ENCODE data around the gene EDA2R.
A peak's percentile ranks its signal among the peaks of the same experiment; 100 is the strongest.

EDA2R gene, protein sequence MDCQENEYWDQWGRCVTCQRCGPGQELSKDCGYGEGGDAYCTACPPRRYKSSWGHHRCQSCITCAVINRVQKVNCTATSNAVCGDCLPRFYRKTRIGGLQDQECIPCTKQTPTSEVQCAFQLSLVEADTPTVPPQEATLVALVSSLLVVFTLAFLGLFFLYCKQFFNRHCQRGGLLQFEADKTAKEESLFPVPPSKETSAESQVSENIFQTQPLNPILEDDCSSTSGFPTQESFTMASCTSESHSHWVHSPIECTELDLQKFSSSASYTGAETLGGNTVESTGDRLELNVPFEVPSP

DNA sequence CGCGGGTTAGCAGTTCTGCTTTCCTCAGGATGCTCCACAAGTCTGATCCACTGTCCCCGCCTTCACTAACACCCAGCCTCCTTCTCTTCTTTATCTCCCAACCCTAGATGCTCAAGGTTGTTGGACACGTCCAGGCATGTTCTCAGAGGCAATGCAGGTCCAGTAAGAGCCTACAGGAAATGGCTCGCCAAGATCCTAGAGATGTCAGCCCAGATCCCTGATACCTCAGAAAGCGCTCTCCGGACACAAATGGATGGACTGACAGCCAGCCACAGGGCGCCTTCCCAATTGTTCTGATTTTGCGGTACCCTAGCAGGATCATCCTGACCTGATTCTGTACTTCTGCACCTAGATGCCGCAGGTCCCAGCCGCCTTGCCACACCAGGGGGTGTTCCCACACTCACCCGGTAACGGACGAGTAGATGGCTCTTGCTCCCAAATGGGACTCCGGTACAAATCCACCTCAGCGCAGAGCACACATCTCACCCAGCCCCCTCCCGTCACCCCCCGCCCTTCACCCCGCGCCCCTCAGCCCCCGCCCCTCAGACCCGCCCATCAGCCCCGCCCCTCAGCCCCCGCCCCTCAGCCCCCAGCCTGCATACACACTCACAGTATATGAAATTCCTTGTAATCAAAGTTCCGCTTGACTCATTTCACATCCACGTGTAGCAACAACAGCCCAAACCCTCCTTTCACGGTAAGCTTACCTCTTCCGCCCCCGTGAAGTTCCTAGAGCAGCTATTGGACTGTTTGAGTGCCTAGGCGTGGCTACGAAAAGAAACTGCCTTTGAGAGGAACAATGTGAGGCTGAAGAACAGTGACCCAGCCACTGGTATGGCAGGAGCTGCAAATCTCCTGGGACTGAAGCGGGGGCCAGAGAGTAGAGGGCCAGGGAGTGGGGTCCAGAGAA is at the start of gene EDA2R:
TSS of gene EDA2R (minus strand) at position 488 of the 910 bp plus-strand sequence. CDS start 23,058 bp downstream, outside the sequence.
- DNase-seq (ENCODE audit: low read depth in 2 of 2) = peak in 1 of 2 donors; percentile 0

DNA sequence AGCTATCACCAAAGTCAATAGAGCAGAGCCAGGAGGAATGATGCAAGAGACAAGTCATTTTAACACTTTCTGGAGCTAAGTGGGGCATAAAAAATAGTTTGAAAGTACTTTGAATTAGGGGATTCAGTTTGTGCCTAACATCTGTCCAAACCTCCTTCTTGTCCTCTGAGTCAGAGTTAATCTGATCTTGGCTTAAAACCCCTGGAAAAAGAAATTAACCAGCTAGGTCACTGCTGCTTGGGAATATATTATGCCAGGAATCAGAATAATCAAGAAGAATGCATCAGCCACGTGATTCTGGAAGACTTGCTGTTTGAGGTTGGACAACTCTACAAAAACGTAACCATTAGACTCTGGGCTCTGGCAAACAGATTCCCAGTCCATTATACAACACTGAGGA is 45.3 kb upstream of the EDA2R start:
- no peak for DNase-seq (ENCODE audit: low read depth in 2 of 2)

DNA sequence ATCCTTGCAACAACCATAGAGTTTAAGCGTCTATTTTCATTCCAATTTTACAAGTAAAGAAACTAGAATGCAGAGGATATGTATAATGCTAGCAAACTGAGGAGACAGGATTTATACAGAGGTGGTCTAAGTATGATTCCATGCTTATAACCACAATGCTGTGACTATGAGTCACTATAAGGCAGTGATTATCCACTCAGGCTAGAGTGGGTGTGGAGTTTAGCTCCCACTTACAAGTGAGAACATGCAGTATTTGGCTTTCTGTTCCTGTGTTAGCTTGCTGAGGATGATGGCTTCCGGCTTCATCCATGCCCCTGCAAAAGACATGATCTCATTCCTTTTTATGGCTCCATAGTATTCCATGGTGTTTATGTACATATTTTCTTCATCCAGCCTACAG is 41.6 kb upstream of the EDA2R start:
- DNase-seq (ENCODE audit: low read depth in 2 of 2) = no peak

DNA sequence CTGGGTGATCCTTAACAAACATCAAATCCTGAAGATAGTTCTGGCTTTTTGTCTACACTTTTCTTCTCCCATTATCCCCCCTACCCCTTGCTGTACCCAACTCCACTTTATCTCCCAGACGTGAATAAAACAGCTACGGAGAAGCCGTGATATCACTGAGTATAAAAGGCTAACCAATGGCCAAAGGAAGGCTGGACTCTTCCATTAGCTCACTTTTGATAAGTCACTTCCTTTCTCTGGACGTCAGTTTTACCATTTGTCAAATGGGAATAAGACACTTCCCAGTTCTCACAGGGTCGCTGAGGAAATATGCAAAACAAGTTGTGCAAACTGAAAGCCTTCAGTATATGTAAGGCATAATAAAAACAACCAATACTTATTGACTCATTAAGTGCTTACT is 38.6 kb upstream of the EDA2R start:
- no peak for DNase-seq (ENCODE audit: low read depth in 2 of 2)

DNA sequence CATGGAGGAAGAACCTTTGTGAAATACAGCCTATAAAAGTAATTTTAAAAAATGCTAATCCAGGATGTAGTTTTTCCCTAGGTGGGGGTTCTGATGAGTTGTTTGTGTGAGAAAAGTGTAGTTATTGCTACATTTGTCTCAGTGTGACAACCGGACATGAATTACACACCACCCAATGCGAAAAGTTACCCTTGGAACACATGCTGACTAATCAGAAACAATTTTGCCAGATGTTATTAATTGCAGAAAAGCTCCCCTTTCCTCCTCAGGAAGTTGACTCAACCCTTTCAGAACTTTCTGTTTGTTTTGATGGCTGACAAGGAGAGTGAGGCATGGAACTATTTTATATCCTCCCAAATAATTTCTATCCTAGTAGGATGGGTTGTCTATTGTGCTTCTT is 38.1 kb upstream of the EDA2R start:
- DNase-seq (ENCODE audit: low read depth in 2 of 2) = no peak

DNA sequence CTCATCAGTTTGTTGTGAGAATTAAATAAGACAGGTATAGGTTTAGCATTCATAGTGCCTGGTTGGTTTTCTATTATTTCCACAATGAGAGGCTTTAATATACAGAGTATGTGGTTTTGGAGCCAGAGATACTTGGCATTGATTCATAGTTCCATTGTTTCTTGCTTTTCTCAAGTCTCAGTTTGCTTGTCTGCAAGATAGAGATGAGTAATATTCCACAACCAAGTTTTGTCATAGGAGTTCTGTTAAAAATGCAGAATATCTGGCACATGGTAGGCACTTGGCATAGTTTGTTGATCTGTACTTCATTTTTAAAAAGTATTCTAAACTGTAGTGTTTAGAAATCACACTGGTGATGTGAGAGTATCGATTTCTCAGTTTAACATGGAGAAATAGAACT is 37.5 kb upstream of the EDA2R start:
- no peak for DNase-seq (ENCODE audit: low read depth in 2 of 2)

DNA sequence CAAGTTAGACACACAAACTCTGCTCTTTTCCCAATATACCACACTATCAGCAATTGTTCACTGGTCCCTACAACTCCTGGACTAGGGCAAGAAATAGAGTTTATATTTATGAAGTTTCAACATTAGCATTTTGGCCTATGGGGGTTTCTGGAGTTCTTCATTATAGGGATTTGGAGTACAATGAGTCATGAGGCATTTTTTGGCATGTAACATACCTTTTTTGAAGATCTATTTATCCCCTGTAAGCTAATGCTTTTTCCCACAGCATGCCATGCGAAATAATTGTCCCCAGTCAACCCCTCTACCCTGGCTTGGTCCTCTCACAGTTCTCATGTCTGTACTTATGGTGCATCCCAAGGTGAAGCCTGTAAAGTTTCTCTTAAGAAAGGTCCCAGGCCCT is 36.7 kb upstream of the EDA2R start:
- no peak for DNase-seq (ENCODE audit: low read depth in 2 of 2)

DNA sequence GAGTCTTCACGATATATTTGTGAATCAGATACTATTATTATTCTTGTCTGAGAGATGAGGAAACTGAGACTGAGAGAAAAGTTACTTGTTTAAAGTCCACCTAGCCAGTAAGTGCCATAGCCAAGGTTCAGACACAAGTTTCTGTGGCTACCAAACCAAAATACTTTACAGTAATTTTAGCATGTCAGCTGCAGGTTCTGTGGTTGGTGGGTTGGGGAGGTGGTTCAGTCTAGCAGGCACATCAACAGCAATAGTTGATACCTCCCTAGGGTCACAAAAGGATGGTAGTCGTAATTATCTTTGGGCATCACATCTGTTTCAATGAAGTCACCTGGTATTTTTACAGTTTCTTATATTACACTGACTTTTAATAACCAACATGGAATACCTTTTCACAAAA is 35.6 kb upstream of the EDA2R start:
- no peak for DNase-seq (ENCODE audit: low read depth in 2 of 2)

DNA sequence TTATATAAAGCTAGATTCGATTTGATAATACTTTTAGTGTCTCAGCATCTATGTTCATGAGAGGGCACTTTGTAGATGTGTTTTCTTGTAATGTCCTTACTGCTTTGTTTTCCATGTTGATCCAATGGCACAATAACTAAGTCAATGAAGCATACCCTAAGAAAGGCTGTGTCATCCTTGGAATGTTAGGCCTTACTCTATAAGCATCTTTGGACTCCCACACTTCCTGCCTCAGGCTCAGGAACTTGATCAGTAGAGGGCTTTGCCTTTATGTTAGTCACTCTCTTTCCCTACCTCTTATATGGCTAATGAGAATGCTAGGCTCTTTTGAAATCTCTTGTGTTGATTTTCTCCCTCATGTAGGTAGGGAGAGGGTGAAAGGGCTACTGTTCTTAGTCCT is 33.2 kb upstream of the EDA2R start:
- DNase-seq (ENCODE audit: low read depth in 2 of 2) = no peak

DNA sequence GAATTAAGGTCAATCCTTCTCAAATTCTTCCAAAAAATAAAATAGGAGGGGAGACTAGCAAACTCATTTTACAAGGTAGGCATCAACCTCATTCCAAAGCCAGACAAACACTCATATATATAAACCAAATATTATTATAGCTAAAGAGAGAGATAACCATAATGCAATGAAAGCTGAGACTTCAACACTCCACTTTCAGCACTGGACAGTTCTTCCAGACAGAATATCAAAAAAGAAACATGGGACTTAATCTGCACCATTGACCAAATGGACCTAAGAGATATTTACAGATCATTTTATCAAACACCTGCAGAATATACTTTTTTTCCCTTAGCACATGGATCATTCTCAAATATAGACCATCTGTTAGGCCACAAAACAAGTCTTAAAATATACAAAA is 15.5 kb upstream of the EDA2R start:
- DNase-seq (ENCODE audit: low read depth in 2 of 2) = no peak

DNA sequence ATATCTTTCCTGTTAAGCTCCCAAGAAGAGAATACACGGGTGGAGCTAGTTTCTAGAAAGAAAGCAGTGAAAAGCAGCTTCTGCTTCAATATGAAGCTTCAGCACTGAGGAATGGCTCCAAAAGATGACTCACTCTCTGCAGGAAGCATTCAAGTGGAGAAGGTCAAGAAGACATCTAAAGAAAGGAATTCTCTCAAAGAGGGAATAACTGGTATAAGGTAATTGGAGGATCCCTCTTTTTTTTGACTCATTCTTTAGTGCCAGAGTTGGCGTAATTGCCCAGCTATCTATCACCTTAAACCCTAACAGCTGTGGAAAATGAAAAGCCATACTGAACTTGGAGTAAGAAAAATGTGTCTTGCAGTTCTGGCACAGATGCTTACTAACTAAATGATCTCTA is 3.5 kb downstream of the EDA2R start:
- no peak for DNase-seq (ENCODE audit: low read depth in 2 of 2)

DNA sequence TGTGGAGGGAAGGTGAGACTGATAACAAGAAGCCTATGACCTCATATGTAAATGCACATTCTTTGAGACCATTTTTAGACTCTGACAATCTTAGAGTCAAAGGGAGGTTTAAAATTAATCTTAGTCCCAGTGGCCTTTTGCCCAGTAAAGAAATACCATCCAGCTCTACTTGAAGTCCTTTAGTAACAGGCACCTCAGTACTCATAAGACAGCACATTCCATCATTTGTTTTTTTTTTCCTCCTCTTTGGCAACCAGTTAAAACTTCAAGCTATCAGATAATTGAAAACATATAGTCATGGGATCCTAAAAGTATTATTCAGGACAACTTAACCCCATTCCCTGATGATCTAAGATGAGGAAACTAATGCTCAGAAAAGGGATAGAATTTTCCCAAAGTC is 4.6 kb downstream of the EDA2R start:
- no peak for DNase-seq (ENCODE audit: low read depth in 2 of 2)

DNA sequence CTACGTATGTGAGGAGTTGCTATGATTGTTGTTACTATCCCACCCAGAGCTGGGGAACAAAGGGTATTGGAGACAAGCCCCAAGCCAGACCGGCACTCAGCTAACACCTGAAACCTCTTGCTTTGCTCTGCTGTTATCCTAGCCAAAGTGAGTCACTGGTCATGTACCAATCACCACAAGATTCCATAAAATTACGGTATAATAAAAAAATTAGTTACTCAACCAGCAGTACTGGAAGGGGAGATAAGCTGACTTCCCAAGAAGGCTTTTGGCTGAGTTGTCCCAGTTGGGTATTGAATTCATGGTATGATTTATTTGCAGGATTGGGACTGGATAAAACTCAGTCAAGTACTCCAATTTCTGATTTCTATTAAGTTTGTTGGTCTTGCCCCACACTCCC is 5.3 kb downstream of the EDA2R start:
- no peak for DNase-seq (ENCODE audit: low read depth in 2 of 2)

DNA sequence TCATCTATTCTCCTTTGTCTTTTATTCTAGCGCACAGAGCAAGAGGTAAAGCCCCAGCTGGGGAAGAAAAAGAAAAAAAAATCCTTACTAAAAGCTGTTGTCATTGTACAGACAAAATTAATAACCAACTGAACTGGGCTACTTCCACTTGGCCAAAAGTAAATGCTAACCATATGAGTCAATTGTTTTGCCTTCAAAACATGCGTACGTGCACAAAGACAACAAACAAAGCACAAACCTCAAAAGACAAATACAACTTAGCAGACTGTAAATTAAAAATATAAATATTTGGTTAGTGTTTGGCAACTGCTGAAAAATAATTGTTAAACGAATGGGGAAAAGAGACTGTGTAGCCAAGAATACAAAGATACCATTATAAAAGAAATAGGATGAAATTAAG is 5.9 kb downstream of the EDA2R start:
- no peak for DNase-seq (ENCODE audit: low read depth in 2 of 2)

DNA sequence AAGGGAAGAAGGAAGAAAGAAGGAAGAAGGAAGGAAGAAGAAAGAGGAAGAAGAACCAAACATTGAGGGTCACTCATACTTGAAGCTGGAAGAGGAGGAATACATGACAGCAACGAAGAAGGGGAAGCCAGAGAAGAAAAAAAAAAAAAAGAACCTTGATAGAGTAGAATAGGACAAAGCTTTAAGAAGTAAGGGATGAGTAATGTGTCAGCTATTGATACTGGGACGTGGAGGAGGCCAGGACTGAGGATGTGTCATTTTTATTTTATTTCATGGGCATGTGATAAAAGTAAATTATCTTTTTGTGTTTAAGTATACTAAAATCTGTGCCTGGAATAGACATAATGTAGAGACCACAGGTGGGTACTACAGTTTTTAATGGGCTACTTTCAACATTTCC is 6.4 kb downstream of the EDA2R start:
- DNase-seq (ENCODE audit: low read depth in 2 of 2) = no peak

DNA sequence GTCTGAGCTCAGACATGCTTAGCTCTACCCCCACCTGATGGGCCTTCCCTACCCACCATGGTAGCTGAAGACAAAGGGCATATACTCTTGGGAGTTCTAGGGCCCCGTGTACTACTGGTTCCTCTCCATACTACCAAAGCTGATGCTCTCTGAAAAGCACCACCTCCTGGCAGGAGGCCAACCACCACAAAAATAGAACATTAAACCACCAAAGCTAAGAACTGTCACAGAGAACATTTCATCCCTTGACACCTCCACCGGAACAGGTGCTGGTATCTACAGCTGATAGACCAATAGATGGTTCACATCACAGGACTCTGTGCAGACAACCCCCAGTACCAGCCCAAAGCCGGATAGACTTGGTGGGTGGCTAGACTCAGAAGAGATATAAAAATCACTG is 13.4 kb downstream of the EDA2R start:
- no peak for DNase-seq (ENCODE audit: low read depth in 2 of 2)

DNA sequence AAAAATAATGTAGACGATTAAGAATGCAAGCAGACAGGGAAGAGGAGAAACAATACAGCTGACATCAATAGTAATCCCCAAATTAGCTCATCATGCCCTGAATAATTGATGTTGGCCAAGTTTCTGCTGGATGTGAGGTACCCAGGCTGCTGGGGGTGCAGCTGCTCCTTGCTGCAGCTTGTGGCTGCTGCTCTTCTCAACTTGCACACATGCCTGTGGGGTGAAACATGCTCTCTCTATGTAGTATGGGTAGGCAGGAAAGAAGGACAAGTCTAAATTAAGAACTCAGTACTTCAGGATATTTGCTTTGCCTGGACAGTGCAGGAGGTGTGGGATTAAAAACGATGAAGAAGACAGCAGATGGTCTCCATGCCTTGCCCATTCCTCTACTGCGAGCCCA is 16.7 kb downstream of the EDA2R start:
- DNase-seq (ENCODE audit: low read depth in 2 of 2) = no peak

DNA sequence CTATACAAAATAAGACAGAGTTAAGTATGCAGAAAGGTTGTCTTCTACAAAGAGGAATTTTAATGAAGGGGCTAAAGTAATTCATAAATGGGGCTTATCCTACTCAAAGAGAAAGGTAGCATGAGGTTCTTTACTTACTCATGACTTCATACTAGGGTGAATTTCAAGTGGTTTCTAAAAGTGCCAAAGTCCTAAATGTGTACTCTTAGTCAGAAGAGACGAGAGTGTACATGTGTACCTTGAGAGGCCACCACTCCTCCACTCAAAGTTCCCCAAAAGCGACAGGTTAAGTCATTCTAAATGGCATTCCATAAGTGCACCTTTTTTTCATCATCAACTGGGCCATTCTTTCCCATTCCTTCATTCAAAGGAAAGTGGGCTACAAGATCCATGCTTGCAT is 21.9 kb downstream of the EDA2R start:
- no peak for DNase-seq (ENCODE audit: low read depth in 2 of 2)

DNA sequence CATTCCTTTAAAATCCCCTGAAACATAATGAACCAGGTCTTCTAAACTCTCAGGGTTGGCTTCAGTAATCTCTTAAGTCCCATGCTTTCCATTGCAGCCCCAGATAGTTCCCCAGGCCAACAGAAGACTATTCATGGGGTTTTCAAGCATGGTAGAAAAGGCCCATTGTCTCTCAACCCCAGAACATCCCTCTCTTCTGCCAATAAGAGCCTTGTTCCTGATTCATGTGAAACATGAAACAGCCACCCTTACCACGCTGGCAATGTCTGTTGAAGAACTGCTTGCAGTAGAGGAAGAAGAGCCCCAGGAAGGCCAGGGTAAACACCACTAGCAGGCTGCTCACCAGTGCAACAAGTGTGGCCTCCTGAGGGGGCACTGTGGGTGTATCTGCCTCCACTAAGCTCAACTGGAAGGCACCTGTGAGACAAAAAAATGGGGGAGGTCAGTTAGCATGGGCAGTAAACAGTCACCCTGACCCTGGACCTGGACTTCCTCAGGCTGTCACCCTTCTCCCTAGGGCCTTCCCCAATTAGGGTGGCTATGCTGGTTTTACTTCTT is 36.4 kb downstream of the EDA2R start:
- no peak for DNase-seq (ENCODE audit: low read depth in 2 of 2)

DNA sequence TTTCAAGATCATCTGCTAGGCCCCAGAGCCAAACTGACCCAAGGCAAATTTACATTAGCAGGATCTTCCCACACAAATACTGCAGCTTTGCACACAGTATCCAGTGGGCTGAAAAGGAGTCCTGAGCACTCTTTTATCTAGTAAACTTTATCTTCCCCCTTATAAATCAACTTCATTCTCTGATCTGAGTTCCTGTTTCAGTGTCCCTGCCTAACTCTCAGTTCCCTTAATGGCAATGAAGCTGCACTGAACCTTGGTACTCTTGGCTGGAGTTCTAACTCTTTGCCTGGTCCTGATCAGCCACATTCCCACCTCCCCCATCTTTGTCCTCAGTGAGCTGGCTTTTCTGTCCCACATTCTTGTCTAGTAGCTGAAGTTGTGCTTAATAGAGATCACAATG is 37.4 kb downstream of the EDA2R start:
- DNase-seq (ENCODE audit: low read depth in 2 of 2) = no peak

DNA sequence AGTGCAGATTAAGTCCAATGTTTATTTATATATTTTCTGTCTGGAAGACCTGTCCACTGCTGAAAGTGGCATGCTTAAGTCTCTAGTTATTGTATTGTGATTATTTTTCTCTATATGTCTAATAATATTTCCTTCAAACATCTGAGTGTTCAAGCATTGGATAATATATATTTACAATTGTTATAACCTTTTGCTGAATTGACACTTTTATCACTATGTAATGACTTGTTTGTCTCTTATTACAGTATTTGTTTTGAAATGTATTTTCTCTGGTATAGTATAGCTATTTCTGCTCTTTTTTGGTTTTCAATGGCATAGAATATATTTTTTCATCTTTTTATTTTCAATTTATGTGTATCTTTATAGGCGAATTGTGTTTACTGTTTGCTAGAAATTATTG is 59.7 kb downstream of the EDA2R start:
- no peak for DNase-seq (ENCODE audit: low read depth in 2 of 2)

DNA sequence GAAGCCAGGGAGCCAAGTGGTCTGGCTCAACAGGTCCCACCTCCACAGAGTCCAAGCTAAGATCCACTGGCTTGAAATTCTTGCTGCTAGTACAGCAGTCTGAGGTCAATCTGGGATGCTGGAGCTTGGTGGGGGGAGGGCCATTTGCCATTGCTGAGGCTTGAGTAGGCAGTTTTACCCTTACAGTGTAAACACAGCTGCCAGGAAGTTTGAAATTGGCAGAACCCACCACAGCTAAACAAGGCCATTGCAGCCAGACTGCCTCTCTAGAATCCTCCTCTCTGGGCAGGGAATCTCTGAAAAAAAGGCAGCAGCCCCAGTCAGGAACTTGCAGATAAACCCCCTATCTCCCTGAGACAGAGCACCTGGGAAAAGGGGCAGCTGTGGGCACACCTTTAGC is 84.9 kb downstream of the EDA2R start:
- DNase-seq (ENCODE audit: low read depth in 2 of 2) = no peak

DNA sequence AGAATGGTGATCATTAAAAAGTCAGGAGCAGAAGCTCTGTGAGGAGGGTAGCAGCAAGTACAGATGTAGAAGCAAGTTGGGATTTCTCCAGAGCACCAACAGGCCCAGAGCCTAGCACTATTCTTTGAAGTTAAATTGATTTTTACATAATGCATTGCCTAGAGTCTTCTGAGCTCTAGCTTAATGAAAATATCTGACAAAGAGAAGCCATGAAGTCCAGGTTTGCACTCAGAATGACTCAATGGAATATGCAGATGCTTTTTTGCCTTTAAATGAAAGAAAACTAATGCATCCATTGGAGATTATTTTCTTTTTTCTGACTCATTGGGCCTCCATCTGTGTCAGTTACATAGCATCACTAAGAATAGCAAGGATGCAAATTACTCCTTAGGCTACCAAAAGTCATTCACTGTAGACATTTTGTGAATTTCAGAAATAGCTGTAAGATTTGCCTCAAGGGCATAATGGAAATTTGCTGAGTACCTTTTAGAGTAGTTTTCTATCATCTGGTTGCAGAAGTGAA is 91.0 kb downstream of the EDA2R start:
- DNase-seq (ENCODE audit: low read depth in 2 of 2) = no peak
